ENCODE measurements around the gene TYSND1.

- no peak for TF ChIP-seq EP300 (IDR thresholded peaks at IDR 0.05; ENCODE audit: low read depth)
- TF ChIP-seq CTCF (IDR thresholded peaks at IDR 0.05), result no peak
- TF ChIP-seq POLR2A (IDR thresholded peaks at IDR 0.05), result no peak
Measured at GRCh38 chr10:70119623-70120022, 26.9 kb downstream of the TYSND1 start.

All from transverse colon (tissue), 3 donors.